Activated T-cell treated with anti-CD3 and anti-CD28 coated beads for 4 hours (primary cell): ENCODE data around the gene NPFFR1.
"Not testable (repeated sequence)": the region's sequence is repeated elsewhere in the genome, so short reads cannot be mapped to it uniquely, and the experiment has no call there.

Experiments used
- DNase-seq: peaks from one replicate; pipeline ENCODE4 v3.0.0-alpha.2; 2020

Gene NPFFR1

DNA sequence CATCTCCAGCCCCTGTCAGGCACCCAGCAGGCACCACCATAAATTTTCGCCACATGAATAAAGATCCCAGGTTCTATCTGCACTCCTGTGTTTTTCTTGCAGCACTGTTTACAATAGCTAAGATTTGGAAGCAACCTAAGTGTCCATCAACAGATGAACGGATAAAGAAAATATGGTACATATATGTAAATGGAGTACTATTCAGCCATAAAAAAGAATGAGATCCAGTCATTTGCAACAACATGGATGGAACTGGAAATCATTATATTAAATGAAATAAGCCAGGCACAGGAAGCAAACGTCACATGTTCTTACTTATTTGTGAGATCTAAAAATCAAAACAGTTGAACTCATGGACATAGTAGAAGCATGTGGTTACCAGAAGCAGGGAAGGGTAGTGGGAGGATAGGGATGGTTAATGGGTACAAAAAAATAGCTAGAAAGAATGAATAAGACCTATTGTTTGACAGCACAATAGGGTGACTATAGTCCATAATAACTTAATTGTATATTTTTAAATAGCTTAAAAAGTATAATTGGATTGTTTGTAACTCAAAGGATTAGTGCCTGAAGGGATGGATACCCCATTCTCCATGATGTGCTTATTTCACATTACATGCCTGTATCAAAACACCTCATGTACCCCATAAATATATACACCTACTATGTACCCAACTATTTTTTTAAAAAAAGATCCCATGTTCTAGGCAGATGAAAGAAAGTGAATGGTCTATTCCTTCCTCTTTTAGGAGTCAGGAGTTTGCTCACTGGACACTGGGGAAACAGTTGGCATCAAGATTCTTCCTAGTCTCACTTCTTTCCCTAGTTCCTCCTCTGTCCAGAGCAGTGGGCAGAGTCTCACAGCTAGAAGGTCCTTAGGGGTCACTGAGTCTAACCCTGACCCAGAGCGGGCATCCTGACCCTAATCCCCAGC lies 1.0 kb upstream of the NPFFR1 start:
- DNase-seq: no peak

DNA sequence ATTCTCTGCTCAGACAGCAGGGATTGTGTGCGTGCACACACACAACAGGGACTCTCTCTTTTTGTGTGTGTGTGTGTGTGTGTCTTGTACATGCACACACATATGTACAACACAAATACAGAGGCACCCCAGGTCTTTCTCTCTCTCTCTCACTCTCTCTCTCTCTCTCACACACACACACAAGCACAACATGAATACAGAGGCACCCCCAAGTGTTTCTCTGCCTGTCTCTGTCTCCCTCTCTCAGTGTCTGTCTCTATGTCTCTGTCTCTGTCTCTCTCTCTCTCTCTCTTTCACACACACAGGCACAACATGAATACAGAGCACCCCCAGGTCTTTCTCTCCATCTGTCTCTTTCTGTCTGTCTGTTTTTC lies 746 bp downstream of the NPFFR1 start:
- DNase-seq: no peak

DNA sequence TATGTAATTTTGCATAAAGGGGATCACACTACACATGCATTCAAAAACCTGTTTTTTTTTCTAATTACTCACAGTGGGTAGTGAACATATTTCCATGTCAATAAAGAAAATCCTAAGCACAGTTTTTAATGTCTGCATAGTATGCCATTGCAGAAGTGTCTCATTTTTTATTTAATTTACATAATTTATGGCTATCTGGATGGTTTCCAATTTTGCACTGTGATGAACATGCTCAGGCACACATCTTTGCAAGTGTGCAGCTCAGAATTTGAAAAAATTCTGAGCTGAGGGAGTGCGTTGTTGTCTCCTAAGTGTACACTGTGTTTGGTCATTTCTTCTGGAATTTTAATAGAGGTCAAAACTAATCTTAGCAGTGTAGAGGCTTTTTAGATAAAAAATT lies 2.2 kb downstream of the NPFFR1 start:
- no peak for DNase-seq

DNA sequence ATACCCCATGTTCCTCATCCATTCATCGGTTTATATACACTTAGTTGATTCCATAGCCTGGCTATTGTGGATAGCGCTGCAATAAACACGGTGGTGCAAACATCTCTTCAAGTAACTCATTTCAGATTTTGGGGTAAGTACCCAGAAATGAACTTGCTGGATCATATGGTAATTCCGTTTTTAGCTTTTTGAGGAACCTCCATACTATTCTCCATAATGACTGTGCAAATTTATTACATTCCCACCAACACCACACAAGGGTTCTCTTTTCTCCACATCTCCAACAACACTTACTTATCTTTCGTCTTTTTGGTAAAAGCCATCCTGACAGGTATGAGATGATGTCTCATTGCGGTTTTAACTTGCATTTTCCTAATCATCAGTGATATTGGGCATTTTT lies 3.7 kb downstream of the NPFFR1 start:
- no peak for DNase-seq

DNA sequence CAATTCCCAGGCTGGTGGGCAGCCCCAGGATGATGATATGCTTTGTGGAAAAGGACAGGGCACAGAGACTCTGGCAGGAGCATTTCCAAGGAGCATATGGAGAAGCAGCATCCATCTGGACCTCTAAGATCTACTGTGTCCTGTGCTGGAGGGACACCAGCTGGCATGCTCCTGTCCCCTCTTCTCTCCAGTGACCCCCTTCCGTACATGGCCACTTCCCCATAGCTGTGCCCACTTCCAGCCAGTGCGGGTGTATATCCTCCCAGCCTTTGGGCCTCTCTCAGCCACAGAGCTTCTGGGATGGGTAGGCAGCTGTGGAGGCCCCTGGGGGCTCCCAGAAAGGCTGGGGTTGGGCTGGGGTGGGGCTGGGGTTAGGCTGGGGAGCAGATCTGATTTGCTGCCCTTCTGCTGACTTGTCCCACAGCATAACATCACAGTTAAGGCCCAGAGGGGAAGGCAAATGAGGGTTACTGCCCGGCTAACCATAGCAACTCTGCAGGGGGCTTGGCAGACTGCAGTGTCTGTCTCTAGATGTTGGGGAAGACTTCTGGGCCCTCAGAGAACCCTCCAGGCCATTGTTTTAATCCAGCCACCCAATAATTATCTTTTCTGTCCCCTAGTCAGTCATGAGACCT lies 6.3 kb downstream of the NPFFR1 start:
- DNase-seq: no peak

DNA sequence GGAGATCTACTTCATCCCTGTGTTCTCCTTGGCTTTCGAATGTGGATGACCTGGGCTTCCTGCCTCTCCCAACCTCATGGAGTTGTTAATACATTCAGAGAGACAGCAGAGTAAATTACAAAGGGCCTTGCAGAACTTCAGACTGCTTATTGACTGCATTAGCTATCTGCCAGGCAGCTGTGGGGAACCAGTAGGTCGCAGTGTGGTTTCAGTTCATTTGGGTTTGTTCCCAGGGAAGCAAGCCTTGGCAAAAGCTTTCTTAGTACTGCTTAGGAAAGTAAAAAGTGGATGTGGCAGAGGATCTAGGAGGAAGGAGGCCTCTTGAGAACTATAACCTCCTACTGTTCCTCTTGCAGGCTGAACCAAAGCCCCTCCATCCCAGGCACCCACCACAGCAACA lies 9.2 kb downstream of the NPFFR1 start:
- DNase-seq: no peak

DNA sequence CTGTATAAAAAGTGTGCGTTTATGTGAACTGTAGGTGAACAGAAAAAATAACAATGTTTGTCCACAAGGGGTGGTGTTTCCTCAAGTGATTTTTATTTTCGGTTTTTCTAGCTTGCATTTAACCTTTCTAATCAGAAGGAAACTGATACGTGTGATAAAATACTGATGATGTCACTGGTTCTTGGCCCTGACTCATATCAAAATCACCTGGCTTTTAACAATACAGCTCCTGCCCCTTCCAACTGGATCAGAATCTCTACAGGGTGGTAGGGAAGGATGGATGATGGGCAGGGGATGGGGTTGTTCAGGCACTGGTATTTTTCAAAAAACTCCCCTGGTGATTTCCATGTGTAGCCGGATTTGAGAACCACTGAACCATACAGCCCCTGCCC lies 10.9 kb downstream of the NPFFR1 start:
- DNase-seq: no peak

DNA sequence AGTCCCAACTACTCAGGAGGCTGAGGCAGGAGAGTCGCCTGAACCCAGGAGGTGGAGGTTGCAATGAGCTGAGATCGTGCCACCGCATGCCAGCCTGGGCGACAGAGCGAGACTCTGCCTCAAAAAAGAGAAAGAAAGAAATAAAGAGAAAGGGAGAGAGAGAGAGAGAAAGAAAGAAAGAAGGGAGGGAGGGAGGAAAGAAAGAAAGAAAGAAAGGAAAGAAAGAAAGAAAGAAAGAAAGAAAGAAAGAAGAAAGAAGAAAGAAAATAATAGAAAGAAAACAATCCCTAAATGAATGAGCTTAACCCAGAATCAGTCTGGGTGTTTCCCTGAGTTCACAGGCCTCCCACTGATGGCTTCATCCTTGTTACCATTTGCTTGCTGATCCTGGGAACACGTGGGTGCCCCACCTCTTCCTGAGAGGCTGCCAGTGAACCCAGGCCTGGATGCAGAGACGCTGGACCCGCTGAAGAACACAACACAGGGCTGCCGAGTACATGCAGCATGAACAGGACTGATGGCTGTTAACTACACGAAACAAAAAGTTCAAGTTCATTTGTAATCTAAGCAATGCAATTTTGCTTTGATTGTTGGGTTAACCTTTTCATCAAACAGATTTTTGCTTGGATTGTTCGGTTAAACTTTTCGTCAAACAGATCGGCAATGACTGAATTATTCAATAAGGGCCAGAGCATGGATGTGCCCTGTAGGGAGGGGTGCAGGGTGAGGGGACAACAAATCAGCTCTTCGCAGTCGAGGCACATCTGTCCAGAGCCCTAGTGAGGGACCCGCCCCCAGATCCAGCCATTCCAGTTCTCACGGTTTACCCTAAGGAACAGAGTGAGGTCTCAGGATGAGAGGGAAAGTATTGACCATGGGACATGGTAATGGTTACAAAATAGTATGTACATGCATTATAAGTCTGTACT lies 11.5 kb downstream of the NPFFR1 start:
- no peak for DNase-seq

DNA sequence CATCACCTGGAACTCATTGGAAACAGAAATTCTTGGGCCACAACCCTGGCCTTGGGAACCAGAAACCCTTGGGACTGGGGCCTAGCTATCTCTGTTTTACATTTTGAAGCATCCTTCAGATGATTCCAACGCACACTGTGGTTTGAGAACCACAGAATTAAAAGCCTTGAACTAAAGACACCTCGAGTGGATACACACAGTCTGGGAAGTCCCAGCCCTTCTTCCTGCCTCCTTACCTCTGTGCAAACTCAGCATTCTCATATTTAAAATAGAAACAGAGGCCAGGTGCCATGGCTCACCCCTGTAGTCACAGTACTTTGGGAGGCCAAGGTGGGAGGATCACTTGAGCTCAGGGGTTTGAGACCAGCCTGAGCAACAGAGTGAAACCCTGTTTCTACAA lies 12.9 kb downstream of the NPFFR1 start:
- no peak for DNase-seq

DNA sequence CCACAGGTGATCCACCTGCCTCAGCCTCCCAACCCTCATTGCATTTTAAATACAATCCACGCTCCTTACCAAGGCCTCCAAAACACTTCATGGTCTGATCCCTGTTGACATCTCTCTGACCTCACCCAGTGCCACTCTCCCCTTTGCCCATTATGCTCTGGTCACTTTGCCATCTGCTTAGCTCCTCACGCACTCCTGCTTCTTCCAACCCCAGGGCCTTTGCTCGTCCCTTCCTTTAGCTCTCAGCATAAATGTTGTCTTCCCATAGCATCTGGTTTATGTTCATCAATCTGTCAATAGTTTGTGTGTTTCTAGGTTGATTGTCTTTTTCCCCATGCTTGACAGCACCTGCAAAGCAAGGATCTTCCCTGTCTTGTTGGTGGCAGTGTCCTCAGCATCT lies 14.1 kb downstream of the NPFFR1 start:
- no peak for DNase-seq

DNA sequence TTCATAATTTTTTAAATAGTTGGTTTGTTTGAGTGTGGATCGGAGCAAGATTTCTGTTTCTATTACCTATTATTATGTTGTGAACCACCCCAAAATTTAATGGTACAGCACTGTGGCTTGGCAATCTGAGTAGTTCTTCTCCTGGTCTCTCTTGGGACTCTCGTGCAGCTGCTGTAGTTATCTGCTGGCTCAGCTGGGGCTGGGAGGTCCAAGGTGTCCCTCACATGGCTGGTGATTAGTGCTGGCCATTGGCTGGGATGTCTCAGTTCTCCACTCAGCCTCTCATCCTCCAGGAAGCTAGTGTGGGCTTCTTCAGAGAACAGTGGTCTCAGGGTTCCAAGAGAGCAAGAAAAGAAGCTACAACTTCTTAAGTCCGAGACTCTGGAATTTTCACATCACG lies 15.4 kb downstream of the NPFFR1 start:
- DNase-seq: no peak

DNA sequence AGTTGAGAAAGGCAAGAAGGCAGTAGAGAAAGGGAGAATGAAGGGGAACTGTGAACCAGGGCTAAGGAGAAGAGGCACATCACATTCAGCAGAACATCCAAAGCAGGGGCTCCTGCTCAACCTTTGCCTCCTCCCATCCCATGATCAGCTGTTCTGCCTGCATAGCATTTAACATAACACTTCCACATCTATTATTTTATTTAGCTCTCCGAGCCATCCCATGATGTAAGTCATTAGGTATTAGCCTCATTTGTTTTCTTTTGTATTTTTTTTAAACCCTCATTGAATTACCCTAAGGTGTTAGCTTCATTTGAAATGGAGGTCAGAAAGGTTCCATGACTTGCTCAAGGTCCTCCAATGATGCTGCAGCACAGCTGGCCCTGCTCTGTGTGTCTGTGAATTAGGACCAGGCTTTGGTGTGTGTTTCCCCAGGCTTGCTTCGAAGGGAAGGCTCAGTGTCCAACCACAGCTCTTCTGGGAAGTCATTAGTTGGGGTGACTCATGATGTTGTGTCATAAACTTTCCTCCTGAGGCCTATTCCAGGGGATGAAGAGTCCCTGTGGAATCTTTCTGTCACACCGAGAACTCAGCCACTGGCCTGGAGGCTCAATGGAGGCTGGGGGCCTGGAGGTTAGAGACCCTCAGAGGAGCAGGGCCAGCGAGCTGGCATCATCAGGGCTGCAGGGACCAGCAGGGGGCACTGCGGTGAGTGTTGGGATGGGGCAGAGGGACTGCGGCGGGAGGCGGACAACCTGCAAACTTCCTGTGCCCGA lies 16.5 kb downstream of the NPFFR1 start:
- no peak for DNase-seq

DNA sequence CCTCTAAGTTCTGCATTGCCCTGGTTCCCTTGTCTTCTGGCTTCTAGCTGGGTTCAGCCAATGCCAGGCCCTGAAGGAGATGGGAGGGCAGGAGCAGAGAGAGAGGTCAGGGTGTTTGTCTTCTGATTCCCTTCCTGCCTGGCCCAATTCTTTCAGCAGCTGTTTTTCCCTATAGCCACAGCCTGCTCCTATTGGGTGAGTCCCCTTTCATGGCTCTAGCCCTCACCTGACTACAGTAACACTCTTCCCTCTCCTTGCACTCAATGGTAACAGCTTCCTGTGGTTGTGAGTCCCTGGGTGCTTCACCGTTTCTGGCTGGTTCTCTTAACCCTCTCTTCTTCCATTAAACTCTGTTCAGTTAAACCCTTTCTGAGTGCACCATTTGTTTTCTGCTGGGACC lies 17.1 kb downstream of the NPFFR1 start:
- DNase-seq: no peak

DNA sequence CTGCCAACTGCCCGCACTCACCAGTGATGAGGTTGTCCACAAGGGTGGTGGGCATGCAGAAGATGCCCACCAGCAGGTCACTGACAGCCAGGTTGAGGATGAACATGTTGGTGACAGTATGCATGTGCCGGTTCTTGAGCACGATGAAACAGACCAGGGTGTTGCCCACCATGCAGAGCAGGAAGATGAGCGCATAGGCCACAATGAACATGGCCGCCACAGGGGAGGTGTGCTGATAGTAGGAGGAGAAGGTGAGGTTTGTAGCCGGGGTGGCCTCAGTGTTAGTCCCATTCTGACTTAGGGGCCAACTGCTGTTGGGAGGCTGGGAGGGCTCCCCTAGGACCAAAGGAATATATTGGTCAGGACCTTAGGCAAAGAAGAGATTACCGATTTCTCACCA lies 17.7 kb downstream of the NPFFR1 start:
- no peak for DNase-seq

DNA sequence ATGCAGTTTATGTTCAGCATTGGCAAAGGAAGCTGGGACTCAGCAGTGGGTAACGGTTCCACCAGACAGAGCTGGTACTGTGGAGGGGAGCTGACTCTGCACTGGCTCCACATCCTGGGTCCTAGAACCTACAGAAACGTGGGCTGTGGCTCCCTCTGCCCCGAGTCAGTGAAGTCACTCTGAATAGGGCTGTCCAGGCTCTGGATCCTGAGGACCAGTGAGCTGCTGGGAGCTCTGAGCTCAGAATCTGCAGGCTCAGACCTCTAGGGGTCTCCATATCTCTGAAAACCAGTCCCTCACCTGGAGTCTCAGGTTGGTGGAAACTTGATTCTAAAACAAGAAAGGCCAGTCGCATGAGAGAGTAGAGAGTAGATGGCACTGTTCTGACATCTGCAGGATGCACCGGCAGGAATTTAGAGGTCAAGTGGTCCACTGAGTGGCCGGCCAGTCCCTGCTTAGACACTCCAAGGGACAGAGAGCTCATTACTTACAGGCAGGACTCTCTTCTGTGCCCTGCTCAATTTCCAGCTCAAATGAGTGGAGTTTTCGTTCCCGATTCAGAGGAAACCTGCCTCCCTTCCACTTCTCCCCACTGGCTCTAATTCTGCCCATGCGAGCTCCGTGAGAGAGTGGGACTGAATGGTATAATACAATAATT lies 18.6 kb downstream of the NPFFR1 start:
- DNase-seq: no peak

DNA sequence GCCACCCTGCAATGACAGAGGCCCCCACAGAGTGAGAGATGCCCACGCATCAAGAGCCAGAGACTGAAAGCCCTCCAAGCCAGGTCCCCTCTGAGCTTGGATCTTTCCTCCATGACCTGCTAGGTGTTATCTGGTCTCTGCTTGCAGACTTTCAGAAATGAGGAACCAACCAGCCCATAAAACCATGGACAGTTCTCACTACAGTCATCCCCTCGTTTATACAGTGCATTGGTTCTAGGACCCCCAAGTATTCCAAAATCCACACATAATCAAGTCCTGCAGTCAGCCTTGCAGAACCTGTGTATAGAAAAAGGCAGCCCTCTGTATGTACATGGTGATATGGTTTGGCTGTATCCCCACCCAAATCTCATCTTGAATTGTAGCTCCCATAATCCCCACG lies 23.1 kb downstream of the NPFFR1 start:
- no peak for DNase-seq

DNA sequence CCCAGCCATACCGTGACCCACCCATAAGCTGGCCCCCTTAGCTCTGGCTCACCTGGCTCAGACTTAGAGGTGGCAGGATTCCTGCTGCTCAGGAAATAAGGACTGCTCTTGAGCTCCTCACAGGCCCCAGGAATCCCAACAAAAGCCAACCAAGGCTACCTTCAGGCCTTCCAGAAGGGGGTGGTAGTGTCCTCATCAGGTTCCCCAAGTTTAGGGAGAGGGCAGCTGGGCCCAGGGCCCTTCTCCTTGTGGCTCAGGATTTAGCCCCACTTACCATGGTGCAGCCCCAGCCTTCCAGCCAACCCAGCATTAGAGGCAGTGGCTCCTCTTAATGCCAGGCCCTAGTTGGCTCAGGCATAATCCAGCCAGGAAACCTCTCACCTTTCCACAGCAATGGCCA lies 23.5 kb downstream of the NPFFR1 start:
- DNase-seq: no peak

DNA sequence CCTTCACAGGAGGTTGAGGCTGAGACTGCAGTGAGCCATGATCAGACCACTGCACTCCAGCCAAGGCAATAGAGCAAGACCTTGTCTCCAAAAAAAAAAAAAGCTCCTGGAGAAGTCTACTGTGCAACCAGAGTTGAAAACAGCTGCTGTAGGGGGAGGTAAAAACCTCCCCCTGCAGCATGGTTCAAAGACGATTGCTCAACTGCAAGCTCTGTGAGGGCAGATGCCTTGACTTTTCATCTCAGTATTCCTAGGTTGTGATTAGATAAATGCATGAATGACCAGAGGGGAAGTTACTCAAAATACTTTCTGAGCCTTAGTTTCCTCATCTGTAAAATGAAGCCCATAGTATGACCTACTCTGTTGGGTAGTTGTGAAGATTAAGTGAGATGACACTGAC lies 25.6 kb downstream of the NPFFR1 start:
- DNase-seq: no peak

DNA sequence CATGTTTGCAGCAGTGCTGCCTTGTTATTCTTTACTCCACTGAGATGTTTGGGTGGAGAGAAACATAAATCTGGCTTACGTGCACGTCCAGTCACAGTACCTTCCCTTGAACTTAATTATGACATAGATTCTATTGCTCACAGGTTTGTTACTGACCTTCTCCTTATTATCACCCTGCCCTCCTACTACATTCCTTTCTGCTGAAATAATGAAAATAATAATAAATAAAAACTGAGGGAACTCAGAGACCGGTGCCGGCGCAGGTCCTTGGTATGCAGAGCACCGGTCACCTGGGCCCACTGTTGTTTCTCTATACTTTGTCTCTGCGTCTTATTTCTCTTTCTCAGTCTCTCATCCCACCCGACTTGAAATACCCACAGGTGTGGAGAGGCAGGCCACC lies 26.0 kb downstream of the NPFFR1 start:
- DNase-seq: not testable (repeated sequence)

DNA sequence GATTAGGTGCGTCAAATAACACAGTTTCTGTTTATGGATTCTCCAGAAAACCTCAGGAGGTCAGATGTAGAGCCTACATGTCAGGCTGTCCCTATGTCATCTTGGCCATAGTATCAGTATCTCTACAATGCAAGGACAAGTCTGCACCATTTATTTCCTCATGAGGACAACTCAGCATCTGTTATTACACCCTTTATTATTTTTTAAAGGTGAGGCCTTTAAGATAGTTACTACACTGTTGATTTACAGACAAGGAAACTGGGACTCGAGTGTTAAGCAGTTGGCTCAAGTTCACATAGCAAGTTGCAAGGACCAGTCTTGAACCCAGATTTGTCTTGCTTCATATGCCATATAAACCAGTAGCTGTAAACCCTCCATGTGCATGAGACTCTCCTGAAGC lies 27.3 kb downstream of the NPFFR1 start:
- DNase-seq: no peak

DNA sequence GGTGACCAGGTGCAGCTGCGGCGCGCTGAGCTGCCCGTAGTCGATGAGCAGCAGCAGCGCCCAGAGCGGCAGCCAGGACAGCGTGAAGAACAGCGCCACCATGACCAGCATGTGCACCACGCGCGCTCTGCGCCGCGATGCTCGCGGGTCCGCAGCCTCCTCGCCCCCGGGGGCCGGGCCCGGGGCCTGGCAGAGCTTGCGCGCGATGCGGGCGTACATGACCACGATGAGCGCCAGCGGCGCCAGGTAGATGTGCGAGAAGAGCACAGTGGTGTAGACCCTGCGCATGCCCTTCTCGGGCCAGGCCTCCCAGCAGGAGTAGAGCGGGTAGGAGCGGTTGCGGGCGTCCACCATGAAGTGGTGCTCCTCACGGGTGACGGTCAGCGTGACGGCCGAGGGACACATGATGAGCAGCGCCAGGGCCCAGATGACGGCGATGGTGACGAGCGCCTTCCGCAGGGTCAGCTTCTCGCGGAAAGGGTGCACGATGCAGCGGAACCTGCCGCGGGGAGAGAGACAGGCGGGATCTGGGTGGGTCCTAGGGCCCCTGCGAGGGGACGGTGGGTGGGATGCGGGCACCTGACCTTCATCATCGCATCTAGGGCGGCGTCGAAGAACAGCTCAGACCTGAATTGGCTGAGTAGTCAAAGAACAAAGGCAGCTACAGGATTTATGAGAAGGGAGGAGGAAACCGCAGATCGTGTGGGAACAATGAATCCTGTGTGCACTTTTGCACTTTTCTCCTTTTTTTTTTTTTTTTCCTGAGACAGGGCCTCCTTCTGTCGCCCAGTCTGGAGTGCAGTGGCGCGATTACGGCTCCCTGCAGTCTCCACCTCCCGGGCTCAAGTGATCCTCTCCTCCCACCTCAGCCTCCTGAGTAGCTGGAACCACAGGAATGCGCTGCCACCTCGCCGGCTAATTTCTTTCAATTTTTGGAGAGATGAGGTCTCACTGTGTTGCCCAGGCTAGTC lies 28.2 kb downstream of the NPFFR1 start:
- no peak for DNase-seq
